Adipose tissue (tissue), 3 donors: ENCODE data around the gene NHSL1. TPM values are rescaled to one million over a fixed set of nuclear protein-coding genes. Genes with fewer than 3 reads are reported as not detected.

Source experiments
- H3K27ac ChIP-seq: one replicate; pipeline ENCODE4 v1.5.1; 2013; ENCODE audit warnings: low read depth, low read length
- WGBS, 3 donors: extraction: QIAGEN DNeasy Blood & Tissue Kit; methylation state at CpG; one replicate each; pipeline ENCODE4 v1.1.7; 2013; 5-methylcytosine and 5-hydroxymethylcytosine counted together
- polyA plus RNA-seq, 3 donors: library from polyadenylated mRNA; stranded (reverse); fragments of 200-250 nt; gene quantifications; one replicate each; pipeline ENCODE4 v1.2.3, GENCODE V29; 2013
- donor health status: healthy with polysubstance abuse.
- donor health status: Bipolar disorder and iron deficiency.
- donor health status: healthy.

Gene NHSL1
- polyA plus RNA-seq, 3 donors = 1.5 to 2.1 (median 1.9) TPM

DNA sequence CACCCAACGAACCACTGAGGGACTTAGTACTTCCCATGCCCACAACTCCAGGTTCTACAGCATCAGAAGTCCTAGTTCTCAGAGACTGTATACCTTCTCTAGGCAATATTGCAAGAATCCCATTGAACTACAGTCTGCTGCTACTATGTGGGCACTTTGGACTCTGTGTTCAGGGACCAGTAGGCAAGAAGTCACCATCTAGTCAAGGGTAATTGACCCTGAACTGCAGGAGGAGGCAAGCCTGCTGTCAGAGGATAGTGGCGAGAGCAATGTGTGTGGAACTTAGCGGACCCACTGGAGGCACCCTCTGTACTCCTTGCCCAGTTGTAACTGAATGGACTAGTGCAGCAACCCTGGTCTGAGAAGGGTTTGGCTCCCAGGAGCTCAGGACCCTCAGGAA is 79.5 kb downstream of the NHSL1 start:
- 95 to 98% (median 97%) methylated on average over 3 of the region's 3 CpGs for WGBS, 3 donors

DNA sequence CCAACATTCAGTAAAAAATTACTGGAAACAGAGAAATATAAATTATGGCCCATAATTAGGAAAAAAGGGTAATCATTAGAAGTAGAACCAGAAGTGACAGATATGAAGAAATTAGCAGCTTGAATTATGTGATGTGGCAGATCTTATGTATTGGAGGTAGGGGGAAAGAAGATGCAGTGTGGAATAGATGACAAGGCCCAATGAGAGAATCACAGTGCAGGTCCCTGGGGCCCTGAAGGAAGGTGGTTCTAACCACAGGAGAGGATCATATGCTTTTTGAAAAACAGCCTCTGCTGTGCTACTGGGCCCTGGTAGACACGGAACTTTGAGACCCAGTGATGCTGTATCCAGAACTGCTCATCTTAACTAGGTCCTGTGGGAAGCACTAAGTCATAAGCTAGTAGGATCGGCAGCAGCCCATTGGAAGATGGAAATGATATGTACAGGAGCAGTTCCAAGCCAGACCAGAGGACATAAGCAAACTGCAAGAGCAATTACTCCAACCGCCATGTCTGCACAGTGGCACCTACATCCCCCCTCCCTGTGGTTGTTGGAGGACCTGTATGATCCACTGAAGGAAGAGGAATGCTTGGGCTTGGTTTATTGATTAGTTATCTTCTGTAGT is 81.1 kb downstream of the NHSL1 start:
- WGBS, 3 donors = 99 to 100% (median 99%) methylated on average over 3 of the region's 3 CpGs

More for the DNA sequence above, 79.5 kb downstream of the NHSL1 start:
- H3K27ac ChIP-seq = no peak overlapping the region

GRCh38 chr6:138417493-138418117 is 81.7 kb downstream of the NHSL1 start:
- H3K27ac ChIP-seq = no peak overlapping the region
- 84 to 95% (median 91%) methylated on average over 3 of the region's 3 CpGs for WGBS, 3 donors

More for the DNA sequence above, 81.1 kb downstream of the NHSL1 start:
- H3K27ac ChIP-seq = no peak overlapping the region

DNA sequence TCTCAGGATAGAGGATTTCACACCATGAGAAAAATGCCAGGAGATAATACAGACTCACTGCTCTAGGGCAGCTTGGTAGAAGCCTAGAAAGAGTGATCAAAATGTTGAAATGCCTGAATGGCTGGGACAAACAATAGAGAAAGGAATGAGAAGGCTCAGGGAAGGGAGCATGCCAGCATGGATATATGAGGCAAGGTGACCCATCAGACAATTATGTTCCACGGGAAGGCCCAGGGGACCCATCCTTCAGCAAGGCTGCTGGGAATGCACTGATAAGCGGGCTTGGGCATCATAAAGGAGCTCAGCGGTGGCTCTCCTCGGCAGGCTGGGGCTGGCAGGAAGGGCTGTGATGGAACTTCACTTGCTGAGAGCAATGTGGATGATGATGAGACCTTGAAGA is 83.1 kb downstream of the NHSL1 start:
- WGBS, 3 donors = 89 to 97% (median 92%) methylated on average over 4 of the region's 4 CpGs
- H3K27ac ChIP-seq = no peak overlapping the region

DNA sequence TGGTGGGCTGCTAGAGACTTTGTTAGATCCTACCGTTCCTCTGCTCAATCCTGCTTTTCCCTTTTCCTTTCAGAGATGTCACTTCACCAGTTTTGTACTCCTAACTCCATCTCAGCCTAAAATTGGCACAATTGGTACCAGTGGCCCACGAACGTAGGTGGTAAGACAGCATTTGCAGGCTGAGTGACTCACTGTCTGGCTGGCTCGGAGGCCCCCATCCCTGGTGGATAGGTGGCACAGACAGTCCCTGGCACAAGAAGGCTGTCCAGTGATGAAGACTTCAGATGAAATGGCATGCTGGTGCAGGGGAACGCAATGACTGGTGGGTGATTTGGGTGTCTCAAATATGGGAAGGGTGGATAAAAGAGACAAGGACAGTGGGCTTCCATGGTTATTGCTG is 84.2 kb downstream of the NHSL1 start:
- H3K27ac ChIP-seq = no peak overlapping the region
- WGBS, 3 donors = 86 to 92% (median 87%) methylated on average over 5 of the region's 5 CpGs

DNA sequence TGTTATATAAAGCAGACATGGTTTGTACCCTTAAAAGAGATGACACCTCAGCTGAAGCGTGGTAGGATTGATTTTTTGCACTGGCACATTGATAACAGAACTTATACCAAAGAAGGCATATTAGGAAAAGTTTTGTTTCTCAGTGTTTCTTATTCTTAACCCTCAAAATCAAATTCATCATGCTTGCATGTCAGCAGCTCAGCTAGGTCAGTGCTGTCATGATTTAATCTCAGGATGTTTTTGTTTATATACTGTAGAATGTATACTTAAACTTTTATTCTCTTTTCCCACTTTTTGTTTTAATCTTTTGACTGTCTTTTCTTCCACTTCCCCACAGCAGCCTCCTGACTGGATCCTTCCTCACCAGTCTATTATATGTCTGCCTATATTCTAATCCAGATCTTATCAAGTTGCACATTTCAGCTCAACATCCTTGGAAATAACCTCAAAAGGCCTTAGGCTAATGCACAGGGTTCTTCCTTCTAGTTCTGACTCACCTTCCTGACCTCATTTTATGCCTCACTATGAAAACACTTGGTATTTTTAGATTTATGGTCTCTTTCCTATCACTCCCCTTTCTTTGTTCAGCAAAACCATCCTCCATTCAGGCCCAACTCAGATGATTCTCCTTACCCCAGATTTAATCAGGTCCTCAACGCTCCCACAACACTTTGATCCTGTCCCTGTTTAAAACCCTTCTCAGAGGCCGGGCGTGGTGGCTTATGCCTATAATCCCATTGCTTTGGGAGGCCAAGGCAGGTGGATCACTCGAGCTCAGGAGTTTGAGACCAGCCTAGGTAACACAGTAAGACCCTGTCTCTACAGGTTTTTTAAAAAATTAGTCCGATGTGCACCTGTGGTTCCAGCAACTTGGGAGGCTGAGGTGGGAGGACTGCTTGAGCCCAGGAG is 88.1 kb downstream of the NHSL1 start:
- H3K27ac ChIP-seq = no peak overlapping the region
- 87 to 95% (median 91%) methylated on average over 6 of the region's 6 CpGs for WGBS, 3 donors

GRCh38 chr6:138410048-138410735 is 89.1 kb downstream of the NHSL1 start:
- 56 to 89% (median 66%) methylated on average over 8 of the region's 8 CpGs for WGBS, 3 donors

DNA sequence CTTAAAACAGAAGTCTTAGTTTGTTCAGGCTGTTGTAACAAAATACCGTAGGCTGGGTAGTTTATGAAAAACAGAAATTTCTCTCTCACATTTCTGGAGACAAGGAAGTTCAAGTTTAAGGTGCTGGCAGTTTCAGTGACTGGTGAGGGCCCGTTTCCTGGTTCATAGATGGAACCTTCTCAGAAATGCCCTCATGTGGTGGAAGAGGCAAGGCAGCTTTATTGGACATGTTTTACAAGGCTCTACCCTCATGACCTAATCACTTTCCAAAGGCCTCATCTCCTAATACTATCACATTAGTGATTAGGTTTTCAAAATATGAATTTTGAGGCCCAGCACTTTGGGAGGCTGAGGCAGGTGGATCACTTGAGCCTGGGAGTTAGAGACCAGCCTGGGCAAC is 92.9 kb downstream of the NHSL1 start:
- no peak overlapping the region for H3K27ac ChIP-seq

More at GRCh38 chr6:138410048-138410735, 89.1 kb downstream of the NHSL1 start:
- no peak overlapping the region for H3K27ac ChIP-seq

DNA sequence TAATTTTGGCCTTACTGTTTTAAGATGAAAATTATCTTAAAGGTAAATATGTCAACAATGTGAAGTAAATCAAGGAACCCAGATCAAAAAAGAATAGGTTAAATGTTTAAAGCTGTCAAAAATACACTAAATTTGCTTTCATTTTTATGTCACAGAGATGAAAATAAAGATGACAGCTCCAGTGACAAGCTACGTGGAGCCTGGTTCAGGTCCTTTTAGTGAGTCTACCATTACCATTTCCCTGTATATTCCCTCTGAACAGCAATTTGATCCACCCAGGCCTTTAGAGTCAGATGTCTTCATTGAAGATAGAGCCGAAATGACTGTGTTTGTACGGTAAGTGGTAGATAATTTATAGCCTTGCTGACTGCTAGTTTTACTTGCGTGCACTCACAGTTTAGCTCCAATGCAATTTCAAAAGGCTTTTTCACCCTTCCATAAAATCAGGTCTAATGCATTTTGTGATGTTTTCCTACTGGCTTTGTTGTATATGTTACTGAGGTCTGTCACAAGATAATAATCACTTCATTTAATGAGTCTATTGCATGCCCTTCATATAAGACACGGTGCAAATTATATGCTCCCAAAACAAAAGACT is 93.4 kb downstream of the NHSL1 start:
- no peak overlapping the region for H3K27ac ChIP-seq
- WGBS, 3 donors = 63 to 81% (median 79%) methylated on average over 5 of the region's 5 CpGs

More for the DNA sequence above, 92.9 kb downstream of the NHSL1 start:
- WGBS, 3 donors = 58 to 83% (median 72%) methylated on average over 2 of the region's 2 CpGs

DNA sequence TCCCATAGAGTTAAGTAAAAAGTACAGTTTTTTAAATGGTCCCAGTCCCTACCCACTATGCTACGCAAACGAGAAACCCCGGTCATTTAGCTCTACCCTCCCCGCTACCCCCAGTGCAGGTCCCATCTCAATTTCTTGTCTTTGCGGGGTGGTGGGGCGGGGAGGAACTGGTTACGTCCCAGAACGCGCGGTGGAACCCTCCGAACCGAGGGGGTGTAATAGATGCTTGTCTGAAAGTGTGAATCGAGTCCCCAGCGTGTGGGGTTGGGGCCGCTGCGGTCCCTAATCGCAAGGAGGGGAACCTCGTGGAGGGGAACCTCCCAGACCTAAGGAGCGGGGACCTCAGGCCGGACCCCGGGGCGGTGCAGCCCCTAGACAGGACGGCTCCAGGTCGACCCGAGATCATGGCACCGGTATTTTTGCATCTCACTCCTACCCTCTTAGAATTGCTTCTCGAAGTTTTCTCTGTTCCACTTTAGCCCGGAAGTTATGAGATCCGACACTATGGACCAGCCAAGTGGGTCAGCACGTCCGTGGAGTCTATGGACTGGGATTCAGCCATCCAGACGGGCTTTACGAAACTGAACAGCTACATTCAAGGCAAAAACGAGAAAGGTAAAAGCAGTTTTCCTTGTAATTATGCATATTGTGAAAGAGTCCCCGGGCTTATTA is 94.5 kb downstream of the NHSL1 start:
- no peak overlapping the region for H3K27ac ChIP-seq
- WGBS, 3 donors = 3 to 4% (median 4%) methylated on average over 35 of the region's 35 CpGs

DNA sequence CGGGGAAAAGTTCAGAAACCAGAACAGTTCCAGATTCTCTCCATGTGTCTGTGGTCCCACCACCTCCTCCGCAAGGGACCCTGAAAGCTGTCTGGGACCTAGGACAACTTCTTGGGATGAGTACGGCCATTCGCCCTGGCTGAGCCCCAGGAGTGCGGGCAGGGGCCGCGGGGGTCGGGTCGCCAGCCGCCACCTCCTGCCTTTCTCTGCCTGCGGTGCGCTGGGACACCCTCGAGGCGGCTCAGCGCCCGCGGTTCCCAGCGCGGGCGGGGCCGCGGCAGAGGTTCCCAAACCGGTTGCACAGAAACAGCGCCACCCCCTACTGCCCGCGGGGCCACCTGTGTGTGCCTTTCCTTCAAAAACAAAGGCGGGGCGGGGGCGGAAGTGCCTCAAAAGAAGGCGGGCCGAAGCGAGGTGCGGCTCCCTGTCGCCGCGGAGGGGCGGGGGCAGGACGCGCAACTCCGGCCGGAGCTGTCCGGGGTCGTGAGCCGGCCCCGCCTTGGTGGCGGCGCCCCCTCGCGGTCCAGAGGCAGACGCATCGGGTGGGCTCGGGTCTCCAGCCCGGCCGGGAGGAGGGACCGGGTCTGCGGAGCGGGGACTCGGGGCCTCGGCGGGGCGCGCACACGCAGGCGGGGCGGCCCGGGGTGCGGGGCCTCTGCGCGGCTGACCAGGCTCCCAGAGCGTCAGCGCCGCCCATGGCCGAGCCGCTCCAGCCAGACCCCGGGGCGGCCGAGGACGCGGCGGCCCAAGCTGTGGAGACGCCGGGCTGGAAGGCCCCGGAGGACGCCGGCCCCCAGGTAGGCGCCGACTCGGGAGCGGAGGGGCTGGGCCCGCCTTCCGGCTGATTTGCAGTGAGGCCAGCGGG is 95.3 kb downstream of the NHSL1 start, which contains the start of gene HEBP2:
Gene HEBP2, plus strand, starts transcription at position 423 of the 865 bp plus-strand sequence. Its CDS starts 273 bp downstream, at position 696.
- 0 to 1% (median 1%) methylated on average over 69 to 92 of the region's 92 CpGs for WGBS, 3 donors
- no peak within 1 kb of the TSS for H3K27ac ChIP-seq

- WGBS, 3 donors = 0 to 1% (median 0%) methylated on average over 29 to 30 of the region's 30 CpGs
- no peak overlapping the region for H3K27ac ChIP-seq
These were observed 95.9 kb downstream of the NHSL1 start for GRCh38 chr6:138403324-138403800.

DNA sequence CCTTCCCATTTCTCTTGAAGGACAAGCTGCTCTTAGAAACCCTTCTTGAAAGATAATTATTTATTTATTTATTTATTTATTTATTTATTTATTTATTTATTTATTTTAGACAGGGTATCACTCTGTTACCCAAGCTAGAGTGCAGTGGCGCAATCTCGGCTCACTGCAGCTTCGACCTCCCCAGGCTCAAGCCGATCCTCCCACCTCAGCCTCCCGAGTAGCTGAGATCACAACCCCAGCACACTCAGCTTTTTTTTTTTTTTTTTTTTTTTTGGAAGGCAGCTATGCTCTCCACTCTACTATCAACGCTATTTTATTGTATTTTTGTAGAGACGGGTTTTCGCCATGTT is 96.5 kb downstream of the NHSL1 start:
- 87 to 99% (median 92%) methylated on average over 8 of the region's 8 CpGs for WGBS, 3 donors
- H3K27ac ChIP-seq = no peak overlapping the region

GRCh38 chr6:138401960-138402837 is 97.1 kb downstream of the NHSL1 start:
- no peak overlapping the region for H3K27ac ChIP-seq
- 89 to 95% (median 93%) methylated on average over 14 of the region's 14 CpGs for WGBS, 3 donors

DNA sequence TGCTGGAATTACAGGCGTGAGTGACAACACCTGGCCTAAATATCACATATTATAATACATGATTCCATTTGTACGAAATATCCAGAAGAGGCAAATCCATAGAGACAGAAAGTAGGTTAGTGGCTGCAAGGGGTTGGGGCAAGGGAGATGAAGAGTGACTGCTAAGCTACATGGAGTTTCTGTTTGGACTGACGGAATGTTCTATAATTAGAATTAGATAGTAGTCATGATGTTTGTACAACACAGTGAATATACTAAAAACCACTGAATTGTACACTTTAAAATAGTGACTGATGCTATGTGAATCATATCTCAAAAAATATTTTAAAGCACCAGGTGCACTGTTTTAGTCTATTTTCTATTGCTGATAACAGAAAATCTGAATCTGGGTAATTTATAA is 99.0 kb downstream of the NHSL1 start:
- H3K27ac ChIP-seq = no peak overlapping the region
- 80 to 94% (median 93%) methylated on average over 3 of the region's 3 CpGs for WGBS, 3 donors
